PC-9 (cell line): ENCODE measurements around the gene ZNF654.

ENCODE experiments used
- EZH2 ChIP-seq: fragments of 200-600 bp; sonication (generic); IDR thresholded peaks from 2 replicates; pipeline ENCODE4 v1.8.0; 2017; ENCODE audit warnings: antibody characterized with exemption, low read depth
- TF ChIP-seq, protein P1 (sequence below): fragments of 200-600 bp; sonication (generic); conservative IDR thresholded peaks from 2 replicates; pipeline ENCODE4 v1.6.1; 2017; ENCODE audit warnings: mixed run types, antibody characterized with exemption, mild to moderate bottlenecking, moderate library complexity

DNA sequence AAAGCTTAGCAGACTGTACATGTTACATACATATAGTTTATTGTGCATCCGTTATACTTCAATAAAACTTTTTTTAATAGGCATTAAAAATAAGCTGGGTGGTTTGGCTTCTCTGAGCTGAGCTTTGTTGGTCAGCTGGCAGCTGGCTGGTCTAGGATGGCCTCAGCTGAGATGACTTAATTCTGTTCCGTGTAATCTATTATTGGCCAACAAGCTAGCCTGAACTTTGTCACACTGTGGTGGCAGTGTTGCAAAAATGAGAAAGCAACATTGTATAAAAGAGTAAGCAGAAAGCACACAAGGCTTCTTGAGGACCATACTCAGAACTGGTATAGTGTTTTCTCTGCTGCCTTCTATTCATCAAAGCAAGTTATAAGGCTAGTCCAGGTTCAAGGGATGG is 45.5 kb upstream of the ZNF654 start:
- TF ChIP-seq, protein P1, sequence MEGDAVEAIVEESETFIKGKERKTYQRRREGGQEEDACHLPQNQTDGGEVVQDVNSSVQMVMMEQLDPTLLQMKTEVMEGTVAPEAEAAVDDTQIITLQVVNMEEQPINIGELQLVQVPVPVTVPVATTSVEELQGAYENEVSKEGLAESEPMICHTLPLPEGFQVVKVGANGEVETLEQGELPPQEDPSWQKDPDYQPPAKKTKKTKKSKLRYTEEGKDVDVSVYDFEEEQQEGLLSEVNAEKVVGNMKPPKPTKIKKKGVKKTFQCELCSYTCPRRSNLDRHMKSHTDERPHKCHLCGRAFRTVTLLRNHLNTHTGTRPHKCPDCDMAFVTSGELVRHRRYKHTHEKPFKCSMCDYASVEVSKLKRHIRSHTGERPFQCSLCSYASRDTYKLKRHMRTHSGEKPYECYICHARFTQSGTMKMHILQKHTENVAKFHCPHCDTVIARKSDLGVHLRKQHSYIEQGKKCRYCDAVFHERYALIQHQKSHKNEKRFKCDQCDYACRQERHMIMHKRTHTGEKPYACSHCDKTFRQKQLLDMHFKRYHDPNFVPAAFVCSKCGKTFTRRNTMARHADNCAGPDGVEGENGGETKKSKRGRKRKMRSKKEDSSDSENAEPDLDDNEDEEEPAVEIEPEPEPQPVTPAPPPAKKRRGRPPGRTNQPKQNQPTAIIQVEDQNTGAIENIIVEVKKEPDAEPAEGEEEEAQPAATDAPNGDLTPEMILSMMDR: no peak
- no peak for TF ChIP-seq EZH2
